ENCODE measurements around the gene SLC7A6.

SLC7A6 gene

GRCh38 chr16:68264128-68265077, at the start of gene SLC7A6:
TSS of gene SLC7A6 (plus strand) at chr16:68264526. CDS start at chr16:68274727, 10,201 bp downstream.
- DNase-seq (ENCODE audit: low spot score), result peak; percentile 49

DNA sequence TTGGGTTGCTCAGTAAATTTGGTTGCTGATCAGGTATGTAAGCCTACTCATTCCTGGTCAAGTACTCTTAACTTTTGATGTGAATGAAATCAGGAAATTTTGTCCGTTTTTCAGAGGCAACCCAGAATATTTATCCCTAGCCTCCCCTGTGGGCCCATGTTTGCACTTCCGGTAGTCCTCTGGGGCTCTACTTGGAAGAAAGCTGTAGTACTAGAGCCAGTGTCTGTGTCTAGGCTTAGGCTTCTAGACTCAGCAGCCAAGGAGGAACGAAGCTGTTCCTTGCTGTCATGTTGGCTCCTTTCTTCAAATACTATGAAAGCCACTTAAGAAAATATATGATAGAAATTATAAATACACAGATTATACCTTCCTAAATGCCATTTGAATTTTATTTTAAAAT, 49.6 kb upstream of the SLC7A6 start:
- DNase-seq (ENCODE audit: low spot score), result no peak

- no peak for DNase-seq (ENCODE audit: low spot score)
These were observed 49.0 kb upstream of the SLC7A6 start for GRCh38 chr16:68215302-68215701.

GRCh38 chr16:68216240-68216639, 48.1 kb upstream of the SLC7A6 start:
- no peak for DNase-seq (ENCODE audit: low spot score)

GRCh38 chr16:68217506-68217905, 46.8 kb upstream of the SLC7A6 start:
- no peak for DNase-seq (ENCODE audit: low spot score)

GRCh38 chr16:68219725-68220351, 44.5 kb upstream of the SLC7A6 start:
- DNase-seq (ENCODE audit: low spot score), result peak; percentile 46

DNA sequence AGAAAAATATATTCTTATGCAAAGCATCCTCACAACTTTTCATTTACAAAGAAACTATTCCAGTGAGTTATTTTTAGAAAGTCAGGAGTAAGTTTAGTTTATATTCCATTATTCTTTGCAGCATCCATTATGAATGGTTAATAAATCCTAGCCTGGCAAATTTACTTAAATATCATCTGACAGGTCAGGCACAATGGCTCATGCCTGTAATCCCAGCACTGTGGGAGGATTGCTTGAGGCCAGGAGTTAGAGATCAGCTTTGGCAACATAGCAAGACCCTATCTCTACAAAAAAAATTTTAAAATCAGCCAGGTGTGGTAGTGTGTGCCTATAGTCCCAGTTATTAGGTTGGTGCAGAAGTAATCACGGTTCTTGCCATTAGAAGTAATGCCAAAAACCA, 41.3 kb upstream of the SLC7A6 start:
- no peak for DNase-seq (ENCODE audit: low spot score)

DNA sequence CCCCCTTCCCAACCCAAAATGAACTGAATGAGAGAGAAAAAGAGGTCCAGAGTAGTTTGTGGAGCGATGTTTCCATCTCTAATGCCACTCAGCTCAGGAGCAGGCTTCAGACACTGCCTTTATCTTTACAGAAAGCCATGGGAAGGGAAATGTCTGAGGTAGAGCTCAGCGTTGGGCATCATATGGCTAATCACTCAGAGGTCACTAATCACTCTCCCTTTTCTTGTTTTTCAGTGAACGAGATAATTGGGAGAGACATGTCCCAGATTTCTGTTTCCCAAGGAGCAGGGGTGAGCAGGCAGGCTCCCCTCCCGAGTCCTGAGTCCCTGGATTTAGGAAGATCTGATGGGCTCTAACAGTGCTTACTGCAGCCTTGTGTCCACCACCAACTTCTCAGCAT, 38.2 kb upstream of the SLC7A6 start:
- DNase-seq (ENCODE audit: low spot score), result no peak

DNA sequence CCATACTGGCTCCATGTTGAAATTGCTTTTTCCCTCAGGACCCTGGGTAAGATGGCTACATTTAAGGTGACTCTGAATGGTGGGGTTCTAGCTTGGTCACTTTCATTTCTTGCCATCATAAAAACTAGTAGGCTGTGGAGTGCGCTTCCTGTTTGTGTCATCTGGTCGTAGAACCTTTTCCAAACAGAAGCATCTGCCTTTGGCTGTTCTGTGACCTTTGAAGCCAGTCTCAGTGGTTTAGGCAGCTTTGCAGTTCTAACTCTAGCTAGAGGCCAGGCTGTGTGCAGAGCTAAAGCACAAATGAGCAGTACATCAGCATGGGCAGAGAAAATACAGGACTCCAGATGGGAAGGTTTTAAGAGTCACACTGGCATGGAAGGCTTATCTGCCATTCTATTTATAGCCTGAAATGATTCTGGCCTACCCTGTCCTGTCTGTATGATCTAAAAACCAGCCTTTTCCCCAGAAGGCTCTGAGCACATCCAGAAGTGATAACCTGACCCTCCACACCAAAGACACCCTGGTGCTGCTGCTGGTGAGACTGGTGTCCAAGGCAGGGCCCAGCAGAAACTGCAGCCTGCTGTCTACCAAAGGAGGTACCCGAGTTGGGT, 37.0 kb upstream of the SLC7A6 start:
- DNase-seq (ENCODE audit: low spot score), result no peak

- peak; percentile 59 for DNase-seq (ENCODE audit: low spot score)
These were observed 36.3 kb upstream of the SLC7A6 start for GRCh38 chr16:68227850-68228553.

- DNase-seq (ENCODE audit: low spot score), result no peak
These were observed 35.7 kb upstream of the SLC7A6 start for GRCh38 chr16:68228652-68229051.

DNA sequence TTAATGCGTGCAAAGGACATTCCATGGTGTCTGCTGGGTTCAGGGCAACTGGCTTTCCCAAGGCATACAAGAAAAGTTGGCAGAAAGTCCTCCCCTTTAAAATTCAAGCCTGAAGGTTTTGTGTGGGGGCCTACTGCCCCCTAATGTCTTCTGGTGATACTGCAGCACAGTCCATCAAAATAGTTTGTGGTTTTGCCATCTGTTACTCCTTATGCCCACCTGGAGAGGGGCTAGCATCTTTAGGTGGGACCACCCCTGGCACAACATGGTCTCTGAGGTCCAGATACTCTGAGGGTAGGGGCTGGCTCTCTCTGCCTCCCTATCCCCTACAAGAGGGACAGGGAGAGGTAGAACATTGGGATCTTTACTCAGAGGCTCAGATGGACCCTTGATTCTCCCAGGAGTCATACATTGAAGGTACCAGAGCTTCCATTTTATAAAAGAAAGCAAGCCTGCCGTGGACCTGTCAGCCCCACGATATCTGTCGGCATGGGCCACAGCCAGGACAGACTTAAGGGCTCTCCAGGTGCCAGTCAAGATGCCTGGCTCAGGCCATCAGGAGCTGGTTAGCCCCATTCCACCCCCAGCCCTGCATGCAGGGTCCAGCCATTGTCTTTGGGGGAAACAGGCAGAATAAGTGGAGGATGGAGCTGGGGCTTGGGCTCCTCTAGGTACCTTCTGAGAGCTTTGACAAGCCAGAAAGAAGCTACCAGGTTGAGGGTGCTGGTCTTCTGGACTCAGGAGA, 34.7 kb upstream of the SLC7A6 start:
- DNase-seq (ENCODE audit: low spot score), result peak; percentile 81

DNA sequence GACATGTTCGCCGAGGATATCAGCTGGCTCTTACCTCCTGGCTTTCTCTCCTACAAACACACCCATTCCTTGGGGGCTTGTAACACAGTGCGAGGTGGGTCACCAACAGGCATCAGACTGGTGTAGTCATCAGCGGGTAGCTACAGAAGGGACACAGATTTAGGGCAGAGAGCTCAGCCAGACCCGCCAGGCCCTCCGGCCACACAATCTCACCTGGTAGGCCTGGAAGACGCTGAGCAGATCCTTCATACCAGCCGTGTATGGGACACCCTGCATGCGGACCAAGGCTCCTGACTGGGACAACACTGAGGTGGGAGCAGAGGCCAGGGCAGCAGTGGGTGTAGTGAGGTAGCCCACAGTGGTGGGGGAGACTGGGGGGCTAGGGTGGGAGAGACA, 34.2 kb upstream of the SLC7A6 start:
- no peak for DNase-seq (ENCODE audit: low spot score)

DNA sequence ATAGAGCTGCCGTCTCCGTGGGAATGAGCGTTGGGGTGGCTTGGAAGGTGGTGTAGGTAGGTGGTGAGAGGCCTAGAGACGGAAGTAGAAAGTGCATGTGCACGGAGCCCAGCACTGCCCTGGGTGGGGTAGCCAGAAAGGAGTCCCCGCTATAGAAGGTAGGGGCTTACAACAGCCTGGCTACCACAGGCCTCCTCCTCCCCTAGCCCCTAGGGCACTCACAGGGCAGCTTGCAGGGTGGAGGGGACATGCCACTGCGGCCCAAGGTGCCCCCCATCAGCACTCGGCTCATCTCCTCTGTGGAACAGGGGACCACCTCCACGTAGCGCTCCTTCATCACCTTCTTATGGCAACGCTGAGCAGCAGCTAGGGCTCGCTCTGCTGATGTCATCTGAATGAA, 33.4 kb upstream of the SLC7A6 start:
- no peak for DNase-seq (ENCODE audit: low spot score)

DNA sequence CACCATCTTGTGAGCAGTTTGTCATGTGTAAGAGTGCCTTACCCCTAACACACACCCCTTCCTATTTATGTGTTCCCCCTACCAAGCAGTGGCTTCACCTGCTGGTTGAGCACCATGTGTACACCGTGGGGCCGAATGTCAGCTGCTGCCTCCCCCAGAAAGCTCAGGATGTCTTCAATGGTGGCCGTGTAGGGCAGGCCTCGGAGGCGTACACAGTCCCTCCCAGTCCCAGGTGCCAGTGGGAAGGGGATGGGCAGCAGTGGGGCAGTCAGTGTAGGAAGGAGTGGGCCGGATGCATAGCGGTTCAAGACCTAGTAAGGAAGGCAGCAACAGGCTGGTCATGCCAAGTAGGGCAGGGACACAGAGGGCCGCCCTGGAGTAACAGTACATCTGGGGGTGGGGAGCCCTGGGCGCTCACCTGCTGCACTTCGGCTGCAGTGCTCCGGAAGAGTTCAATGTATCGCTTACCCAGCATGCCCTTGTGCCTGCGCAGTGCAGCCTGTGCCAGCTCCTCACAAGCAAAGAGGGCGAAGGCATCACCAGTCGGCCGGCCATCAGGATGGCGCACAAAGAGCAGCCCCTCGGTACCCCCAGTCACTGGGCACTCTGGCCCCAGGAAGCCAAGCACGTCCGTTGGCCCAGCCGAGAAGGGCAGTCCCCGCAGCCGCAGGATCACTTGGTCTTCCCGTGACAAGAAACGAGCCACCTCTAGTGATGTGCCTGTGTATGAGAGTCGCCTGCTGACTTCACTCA, 32.8 kb upstream of the SLC7A6 start:
- no peak for DNase-seq (ENCODE audit: low spot score)

- no peak for DNase-seq (ENCODE audit: low spot score)
These were observed 32.0 kb upstream of the SLC7A6 start for GRCh38 chr16:68232335-68232734.

- no peak for DNase-seq (ENCODE audit: low spot score)
These were observed 31.1 kb upstream of the SLC7A6 start for GRCh38 chr16:68233085-68233834.

GRCh38 chr16:68233835-68234187, 30.5 kb upstream of the SLC7A6 start:
- DNase-seq (ENCODE audit: low spot score), result no peak

DNA sequence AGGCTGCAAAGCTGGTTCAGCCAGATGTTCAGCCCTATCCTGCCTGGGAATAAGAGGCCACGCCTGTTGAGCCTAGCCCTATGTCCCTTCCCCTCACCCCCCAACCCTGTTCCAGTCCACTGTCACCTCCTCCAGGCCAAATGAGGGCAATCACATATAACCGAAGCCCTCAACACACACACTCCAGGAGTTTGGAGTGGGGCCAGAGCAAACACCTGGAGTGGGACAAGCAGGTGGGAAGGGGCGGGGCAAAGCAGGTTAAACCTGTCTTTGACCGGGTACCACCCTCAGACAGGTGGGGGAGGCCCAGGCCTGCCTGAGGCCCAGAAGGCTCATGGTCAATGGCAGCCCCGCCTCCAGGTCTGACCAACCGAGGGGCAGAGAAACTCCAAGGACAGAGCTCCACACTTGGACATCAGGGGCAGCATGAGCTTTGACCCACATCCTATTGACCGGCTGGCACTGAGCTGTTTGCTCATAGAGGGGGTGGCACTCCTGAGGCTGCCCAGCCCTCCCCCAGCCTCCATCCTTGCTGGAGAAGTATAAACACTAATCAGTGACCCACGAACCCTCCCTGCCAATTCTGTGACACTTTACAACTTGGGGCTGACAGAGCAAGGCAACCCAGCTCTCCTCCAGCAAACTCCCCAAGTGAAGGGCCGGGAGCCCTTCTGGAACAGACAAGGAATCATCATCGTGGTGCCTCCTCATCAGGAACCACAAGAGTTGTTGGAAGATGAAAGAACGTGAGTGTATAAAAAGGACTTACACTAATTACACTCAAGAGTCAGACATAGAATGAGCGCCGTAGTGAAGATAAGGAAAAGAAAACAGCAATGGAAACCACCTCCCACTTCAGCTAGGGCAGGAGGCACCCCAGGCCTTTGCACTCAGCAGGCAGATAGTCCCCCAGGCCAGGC, 29.9 kb upstream of the SLC7A6 start:
- DNase-seq (ENCODE audit: low spot score), result no peak
